Heart right ventricle (tissue), 16 donors: ENCODE data around the gene CTSL. TPM values are rescaled to one million over a fixed set of nuclear protein-coding genes. Genes with fewer than 3 reads are reported as not detected.
"Not testable (repeated sequence)": the region's sequence is repeated elsewhere in the genome, so short reads cannot be mapped to it uniquely, and the experiment has no call there.

Experiments
- ATAC-seq, 8 donors: fragments of 200-7000 bp; cut with Tn5 transposase; one replicate each; pipeline ENCODE4 v1.9.1; 2020; ENCODE audit warnings: mild to moderate bottlenecking in 8 of 8, moderate library complexity in 8 of 8, moderate number of reproducible peaks in 1 of 8
- DNase-seq, 2 donors: peaks; one replicate each; pipeline ENCODE4 v3.0.0-alpha.2; 2020
- H3K27ac ChIP-seq, 10 donors: fragments of 200-600 bp; sonication (generic) in 2 of 10; one replicate each; pipeline versions ENCODE4 v1.5.0 to v1.8.0; 2020 to 2022; ENCODE audit warnings: mild to moderate bottlenecking in 3 of 10
- H3K27me3 ChIP-seq, 7 donors: fragments of 200-600 bp; one replicate each; pipeline ENCODE4 v1.8.0; 2021 to 2022; ENCODE audit warnings: mild to moderate bottlenecking in 2 of 7
- H3K36me3 ChIP-seq, 9 donors: fragments of 200-600 bp; sonication (generic) in 1 of 9; one replicate each; pipeline versions ENCODE4 v1.5.0 to v1.8.0; 2020 to 2022; ENCODE audit warnings: mild to moderate bottlenecking in 2 of 9
- H3K4me1 ChIP-seq, 9 donors: fragments of 200-600 bp; sonication (generic) in 1 of 9; one replicate each; pipeline versions ENCODE4 v1.5.0 to v1.8.0; 2020 to 2022; ENCODE audit warnings: mild to moderate bottlenecking in 4 of 9
- H3K4me3 ChIP-seq, 10 donors: fragments of 200-600 bp; sonication (generic) in 2 of 10; one replicate each; pipeline versions ENCODE4 v1.5.0 to v1.8.0; 2020 to 2022; ENCODE audit warnings: mild to moderate bottlenecking in 7 of 10, moderate library complexity in 2 of 10
- H3K9me3 ChIP-seq, 11 donors: fragments of 200-600 bp in 10 of 11; sonication (generic) in 2 of 11; one replicate each; pipeline versions ENCODE4 v1.5.0 to v1.8.0; 2013 to 2022; ENCODE audit warnings: mild to moderate bottlenecking in 2 of 11, control low read depth in 1 of 11, moderate library complexity in 1 of 11
- WGBS, 2 donors: extraction: QIAGEN DNeasy Blood & Tissue Kit; methylation state at CpG; one replicate each; pipeline ENCODE4 v1.1.7; 2013; ENCODE audit warnings: inconsistent platforms in 1 of 2; 5-methylcytosine and 5-hydroxymethylcytosine counted together
- intact Hi-C, 10 donors: fragments of 100-400 bp; cut with DNase I; formaldehyde crosslinking; loops; one replicate each; pipeline versions ENCODE4 v1.11.1 to v1.14.2; 2022
- polyA plus RNA-seq, 2 donors: library from polyadenylated mRNA; stranded (reverse); fragments of 200-250 nt; gene quantifications; one replicate each; pipeline ENCODE4 v1.2.3, GENCODE V29; 2013
- total RNA-seq, 10 donors: library from RNA; stranded (reverse); fragmentation: NEBNext Ultra II Directional in 3 of 10; extraction: Animal tissue kit (Norgen Biotek cat#: 25700) in 3 of 10; gene quantifications; one replicate each; pipeline versions ENCODE4 v1.2.1 to v1.2.4, GENCODE V29; 2021 to 2023
- TF ChIP-seq, protein P1 (sequence below), 9 donors: fragments of 200-600 bp; sonication (generic) in 2 of 9; IDR thresholded peaks; one replicate each; pipeline versions ENCODE4 v1.5.0 to v1.8.0; 2021 to 2022; ENCODE audit warnings: antibody characterized with exemption in 9 of 9, mild to moderate bottlenecking in 5 of 9, moderate library complexity in 1 of 9
- donor health status: Arrhythmogenic right ventricular cardiomyopathy.
- donor health status: ischemic (EF 13 %, LVEDD 7.1; RV severe dilation, severe dysfunction).
- donor health status: healthy with polysubstance abuse.
- donor health status: DM: no; HTN: yes; CAD: no.
- donor health status: DM: no; HTN: no; CAD: no.
- donor health status: ischemic (EF 25% LVEDD 6.9; RV normal size, moderate dysfunction).
- donor health status: ischemic (EF 25% LVEDD 5.7; RV mildly dilated, moderate dysfunction).
- donor health status: healthy.
- donor health status: DM: yes; HTN: yes; CAD: no.
- donor health status: Ischemic cardiomyopathy.
- donor health status: ischemic (EF 35%, LVEDD 5.7; RV mildly dilated, moderate dysfunction).
- donor health status: nonischemic (EF 11% LVEDD 7.7; RV severe dilation, severe dysfunction).
- donor health status: DM: yes; HTN: yes; CAD: no.
- donor health status: PGD.
- donor health status: ischemic (EF 29% LVEDD 5.4; RV normal size, mild dysfunction).
- donor health status: nonischemic (EF 23%, LVEDD 6.1; RV moderate dilation, normal function).

The CTSL gene
- total and polyA plus RNA-seq, 12 donors = 75.8 to 189 (median 134) TPM

DNA sequence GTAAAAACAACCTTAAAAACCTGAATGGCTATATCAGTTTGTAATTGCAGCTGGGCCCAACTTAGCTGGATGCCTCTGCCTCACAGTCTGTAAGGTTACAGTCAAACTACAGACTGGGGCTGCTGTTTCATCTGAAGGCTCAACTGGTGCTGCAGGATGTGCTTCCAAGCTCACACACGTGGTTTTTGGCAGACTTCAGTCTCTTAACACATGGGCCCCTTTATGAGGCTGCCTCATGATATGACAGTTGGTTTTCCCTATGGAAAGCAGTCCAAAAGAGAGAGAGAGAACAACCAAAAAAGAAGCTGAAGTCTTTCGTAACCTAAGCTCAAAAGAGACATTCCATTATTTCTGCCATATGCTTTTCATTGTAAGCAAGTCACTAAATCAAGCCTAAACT is 27.4 kb downstream of the CTSL start:
- Histone ChIP-seq H3K36me3 (no peaks in the 10 kb centered on the region), H3K9me3 (peaks cover 0 to 16% (median 8%) of the 10 kb centered on the region in 11 donors), H3K27ac (no peak overlapping the region), H3K27me3 (peaks cover 0 to 5% (median 0%) of the 10 kb centered on the region in 7 donors), H3K4me3 (no peak overlapping the region), H3K4me1 (peaks cover 0 to 13% (median 0%) of the 10 kb centered on the region in 9 donors)
- ATAC-seq = no peak
- 54 to 61% methylated on average over 2 of the region's 2 CpGs for WGBS, 2 donors
- DNase-seq = no peak
- intact Hi-C loops = no loop called here
- TF ChIP-seq, protein P1, sequence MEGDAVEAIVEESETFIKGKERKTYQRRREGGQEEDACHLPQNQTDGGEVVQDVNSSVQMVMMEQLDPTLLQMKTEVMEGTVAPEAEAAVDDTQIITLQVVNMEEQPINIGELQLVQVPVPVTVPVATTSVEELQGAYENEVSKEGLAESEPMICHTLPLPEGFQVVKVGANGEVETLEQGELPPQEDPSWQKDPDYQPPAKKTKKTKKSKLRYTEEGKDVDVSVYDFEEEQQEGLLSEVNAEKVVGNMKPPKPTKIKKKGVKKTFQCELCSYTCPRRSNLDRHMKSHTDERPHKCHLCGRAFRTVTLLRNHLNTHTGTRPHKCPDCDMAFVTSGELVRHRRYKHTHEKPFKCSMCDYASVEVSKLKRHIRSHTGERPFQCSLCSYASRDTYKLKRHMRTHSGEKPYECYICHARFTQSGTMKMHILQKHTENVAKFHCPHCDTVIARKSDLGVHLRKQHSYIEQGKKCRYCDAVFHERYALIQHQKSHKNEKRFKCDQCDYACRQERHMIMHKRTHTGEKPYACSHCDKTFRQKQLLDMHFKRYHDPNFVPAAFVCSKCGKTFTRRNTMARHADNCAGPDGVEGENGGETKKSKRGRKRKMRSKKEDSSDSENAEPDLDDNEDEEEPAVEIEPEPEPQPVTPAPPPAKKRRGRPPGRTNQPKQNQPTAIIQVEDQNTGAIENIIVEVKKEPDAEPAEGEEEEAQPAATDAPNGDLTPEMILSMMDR (IDR thresholded peaks at IDR 0.05) = no peak

DNA sequence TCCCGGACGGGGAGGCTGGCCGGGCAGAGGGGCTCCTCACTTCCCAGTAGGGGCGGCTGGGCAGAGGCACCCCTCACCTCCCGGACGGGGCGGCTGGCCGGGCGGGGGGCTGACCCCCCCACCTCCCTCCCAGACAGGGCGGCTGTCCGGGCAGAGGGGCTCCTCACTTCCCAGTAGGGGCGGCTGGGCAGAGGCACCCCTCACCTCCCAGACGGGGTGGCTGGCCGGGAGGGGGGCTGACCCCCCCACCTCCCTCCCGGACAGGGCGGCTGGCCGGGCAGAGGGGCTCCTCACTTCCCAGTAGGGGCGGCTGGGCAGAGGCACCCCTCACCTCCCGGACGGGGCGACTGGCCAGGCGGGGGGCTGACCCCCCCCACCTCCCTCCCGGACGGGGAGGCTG is 32.4 kb downstream of the CTSL start:
- H3K4me1 ChIP-seq, DNase-seq, H3K27me3 ChIP-seq, ATAC-seq, H3K4me3 ChIP-seq, H3K36me3 ChIP-seq, intact Hi-C loops, H3K27ac ChIP-seq: not testable (repeated sequence)
- H3K9me3 ChIP-seq = peaks cover 0 to 12% (median 4%) of the 10 kb centered on the region in 11 donors
- WGBS, 2 donors = 92 to 94% methylated on average over 8 to 19 of the region's 24 CpGs

DNA sequence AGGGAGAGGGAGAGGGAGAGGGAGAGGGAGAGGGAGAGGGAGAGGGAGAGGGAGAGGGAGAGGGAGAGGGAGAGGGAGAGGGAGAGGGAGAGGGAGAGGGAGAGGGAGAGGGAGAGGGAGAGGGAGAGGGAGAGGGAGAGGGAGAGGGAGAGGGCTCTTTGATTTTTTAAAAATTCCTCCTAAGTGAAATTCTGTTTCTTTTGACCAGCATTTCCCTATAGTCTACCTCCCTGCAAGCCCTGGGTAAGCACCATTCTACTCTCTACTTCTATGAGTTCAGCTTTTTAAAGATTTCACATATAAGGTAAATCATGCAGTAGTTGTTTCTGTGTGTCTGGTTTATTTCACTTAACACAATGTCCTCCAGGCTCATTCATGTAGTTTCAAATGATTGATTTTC is 34.1 kb downstream of the CTSL start:
- intact Hi-C loops, H3K36me3 ChIP-seq, H3K4me3 ChIP-seq: not testable (repeated sequence)

DNA sequence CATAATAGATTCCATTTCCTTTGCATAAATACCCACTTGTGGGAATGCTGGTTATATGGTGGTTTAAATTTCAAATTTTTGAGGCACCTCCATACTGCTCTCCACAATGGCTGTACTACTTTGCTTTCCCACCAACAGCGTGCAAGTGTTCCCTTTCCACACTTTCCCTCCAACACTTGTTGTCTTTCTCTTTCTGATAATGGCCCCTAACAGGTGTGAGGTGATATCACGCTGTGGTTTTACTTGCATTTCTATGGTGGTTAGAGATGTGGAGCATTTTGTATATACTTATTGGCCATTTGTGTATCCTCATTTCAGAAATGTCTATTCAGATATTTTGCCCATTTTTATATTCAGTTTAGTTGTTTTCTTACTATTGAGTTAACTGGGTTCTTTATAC is 34.6 kb downstream of the CTSL start:
- Histone ChIP-seq H3K36me3 (no peaks in the 10 kb centered on the region), H3K27me3 (peaks cover 0 to 3% (median 0%) of the 10 kb centered on the region in 7 donors), H3K4me3 (no peak overlapping the region), H3K27ac (no peak overlapping the region), H3K4me1 (no peaks in the 10 kb centered on the region), H3K9me3 (peaks cover 0 to 5% (median 0%) of the 10 kb centered on the region in 11 donors)
- no peak for DNase-seq
- no peak for ATAC-seq
- TF ChIP-seq, protein P1 (IDR thresholded peaks at IDR 0.05) = no peak
- intact Hi-C loops = no loop called here
- 88 to 95% methylated on average over 2 of the region's 2 CpGs for WGBS, 2 donors

More for the DNA sequence above, 34.1 kb downstream of the CTSL start:
- not testable (repeated sequence) for ATAC-seq, H3K27ac ChIP-seq, H3K9me3 ChIP-seq, DNase-seq, H3K4me1 ChIP-seq, H3K27me3 ChIP-seq

DNA sequence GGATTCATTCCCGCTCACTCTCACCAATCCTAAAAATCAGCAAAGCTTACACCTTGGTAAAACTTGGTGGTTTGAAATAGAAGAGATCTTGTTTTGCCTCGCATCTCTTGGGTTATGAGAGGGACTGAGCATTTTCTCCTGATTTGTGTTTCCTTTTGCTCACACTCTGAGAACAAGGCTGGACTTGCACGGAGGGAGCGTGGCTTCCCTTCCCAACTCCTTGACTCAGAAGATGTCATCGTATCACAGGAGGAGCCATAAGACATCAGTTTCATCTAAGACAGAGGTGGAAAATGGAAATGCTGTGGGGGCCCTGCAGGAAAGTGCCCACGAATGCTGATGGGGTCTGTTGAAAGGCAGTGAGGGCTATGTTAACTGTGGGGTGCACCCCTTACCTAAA is 37.4 kb downstream of the CTSL start:
- Histone ChIP-seq H3K27ac (no peak overlapping the region), H3K4me3 (no peak overlapping the region), H3K27me3 (peaks cover 0 to 3% (median 0%) of the 10 kb centered on the region in 7 donors), H3K36me3 (no peaks in the 10 kb centered on the region), H3K9me3 (peaks cover 0 to 5% (median 0%) of the 10 kb centered on the region in 11 donors), H3K4me1 (no peaks in the 10 kb centered on the region)
- WGBS, 2 donors = 83% methylated on average over 6 of the region's 6 CpGs
- TF ChIP-seq, protein P1 (IDR thresholded peaks at IDR 0.05) = no peak
- ATAC-seq (no peak), DNase-seq (no peak)
- intact Hi-C loops = no loop called here
